Non-pigmented ciliary epithelial cell (primary cell): ENCODE results near the gene CD4.
A peak's percentile ranks its signal among the peaks of the same experiment; 100 is the strongest.
"Not testable (repeated sequence)": the region's sequence is repeated elsewhere in the genome, so short reads cannot be mapped to it uniquely, and the experiment has no call there.

Experiments
- DNase-seq: peaks from one replicate; pipeline ENCODE4 v3.0.0-alpha.2; 2010; ENCODE audit warnings: low read depth

The CD4 gene

DNA sequence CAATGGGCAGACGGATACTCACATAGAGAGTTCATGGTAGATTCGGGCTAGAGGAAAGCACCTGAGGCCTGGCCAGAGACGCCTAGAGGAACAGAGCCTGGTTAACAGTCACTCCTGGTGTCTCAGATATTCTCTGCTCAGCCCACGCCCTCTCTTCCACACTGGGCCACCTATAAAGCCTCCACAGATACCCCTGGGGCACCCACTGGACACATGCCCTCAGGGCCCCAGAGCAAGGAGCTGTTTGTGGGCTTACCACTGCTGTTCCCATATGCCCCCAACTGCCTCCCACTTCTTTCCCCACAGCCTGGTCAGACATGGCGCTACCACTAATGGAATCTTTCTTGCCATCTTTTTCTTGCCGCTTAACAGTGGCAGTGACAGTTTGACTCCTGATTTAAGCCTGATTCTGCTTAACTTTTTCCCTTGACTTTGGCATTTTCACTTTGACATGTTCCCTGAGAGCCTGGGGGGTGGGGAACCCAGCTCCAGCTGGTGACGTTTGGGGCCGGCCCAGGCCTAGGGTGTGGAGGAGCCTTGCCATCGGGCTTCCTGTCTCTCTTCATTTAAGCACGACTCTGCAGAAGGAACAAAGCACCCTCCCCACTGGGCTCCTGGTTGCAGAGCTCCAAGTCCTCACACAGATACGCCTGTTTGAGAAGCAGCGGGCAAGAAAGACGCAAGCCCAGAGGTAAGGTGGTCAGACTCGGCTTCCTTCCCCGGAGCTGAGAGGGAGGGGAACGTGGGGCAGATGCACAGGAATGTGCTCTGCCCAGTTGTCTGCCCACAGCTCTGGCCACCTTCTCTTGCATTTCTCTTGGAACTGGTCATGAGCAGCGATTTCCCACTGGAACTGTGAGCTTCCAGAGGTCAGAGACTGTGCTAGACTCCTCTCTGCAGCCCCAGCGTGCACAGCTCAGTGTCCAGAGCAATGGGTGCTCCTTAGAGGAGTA, at the start of gene CD4:
Gene CD4, plus strand, starts transcription at position 557 of the 953 bp plus-strand sequence. CDS start 10,611 bp downstream, outside the sequence.
- DNase-seq = no peak

DNA sequence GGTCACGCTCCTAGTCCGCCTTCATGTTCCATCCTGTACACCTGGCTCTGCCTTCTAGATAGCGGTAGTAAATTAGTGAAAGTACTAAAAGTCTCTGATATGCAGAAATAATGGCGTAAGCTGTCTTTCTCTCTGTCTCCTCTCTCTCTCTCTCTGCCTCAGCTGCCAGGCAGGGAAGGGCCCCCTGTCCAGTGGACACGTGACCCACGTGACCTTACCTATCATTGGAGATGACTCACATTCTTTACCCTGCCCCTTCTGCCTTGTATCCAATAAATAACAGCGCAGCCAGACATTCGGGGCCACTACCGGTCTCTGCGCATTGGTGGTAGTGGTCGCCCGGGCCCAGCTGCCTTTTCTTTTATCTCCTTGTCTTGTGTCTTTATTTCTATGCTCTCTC, 47.2 kb upstream of the CD4 start:
- not testable (repeated sequence) for DNase-seq

DNA sequence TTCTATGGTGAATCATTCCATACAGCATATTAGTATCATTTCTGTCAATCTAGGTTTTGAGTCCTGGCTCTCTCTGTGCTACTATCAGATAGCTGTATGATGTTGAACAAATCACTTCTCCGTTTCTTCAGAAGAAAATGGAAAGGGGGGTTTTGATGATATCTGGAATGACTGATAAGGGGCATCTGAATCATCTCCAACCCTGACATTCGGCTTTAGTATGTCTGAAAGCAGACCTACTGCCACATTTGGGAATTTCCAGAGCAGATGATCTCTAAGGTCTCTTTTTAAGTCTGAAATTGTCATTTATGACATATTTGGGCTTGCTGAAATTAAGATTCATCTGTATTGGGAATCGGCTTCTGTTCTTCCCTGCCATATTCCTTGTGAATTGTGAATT, 46.5 kb upstream of the CD4 start:
- no peak for DNase-seq

DNA sequence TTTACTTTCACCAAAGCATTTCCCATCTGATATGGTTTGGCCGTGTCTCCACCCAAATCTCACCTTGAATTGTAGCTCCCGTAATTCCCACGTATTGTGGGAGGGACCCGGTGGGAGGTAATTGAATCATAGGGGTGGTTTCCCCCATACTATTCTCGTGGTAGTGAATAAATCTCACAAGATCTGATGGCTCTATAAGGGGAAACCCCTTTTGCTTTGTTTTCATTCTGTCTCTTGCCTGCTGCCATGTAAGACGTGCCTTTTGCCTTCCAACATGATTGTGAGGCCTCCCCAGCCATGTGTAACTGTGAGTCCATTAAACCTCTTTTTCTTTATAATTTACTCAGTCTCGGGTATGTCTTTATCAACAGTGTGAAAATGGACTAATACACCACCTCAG, 46.0 kb upstream of the CD4 start:
- not testable (repeated sequence) for DNase-seq

DNA sequence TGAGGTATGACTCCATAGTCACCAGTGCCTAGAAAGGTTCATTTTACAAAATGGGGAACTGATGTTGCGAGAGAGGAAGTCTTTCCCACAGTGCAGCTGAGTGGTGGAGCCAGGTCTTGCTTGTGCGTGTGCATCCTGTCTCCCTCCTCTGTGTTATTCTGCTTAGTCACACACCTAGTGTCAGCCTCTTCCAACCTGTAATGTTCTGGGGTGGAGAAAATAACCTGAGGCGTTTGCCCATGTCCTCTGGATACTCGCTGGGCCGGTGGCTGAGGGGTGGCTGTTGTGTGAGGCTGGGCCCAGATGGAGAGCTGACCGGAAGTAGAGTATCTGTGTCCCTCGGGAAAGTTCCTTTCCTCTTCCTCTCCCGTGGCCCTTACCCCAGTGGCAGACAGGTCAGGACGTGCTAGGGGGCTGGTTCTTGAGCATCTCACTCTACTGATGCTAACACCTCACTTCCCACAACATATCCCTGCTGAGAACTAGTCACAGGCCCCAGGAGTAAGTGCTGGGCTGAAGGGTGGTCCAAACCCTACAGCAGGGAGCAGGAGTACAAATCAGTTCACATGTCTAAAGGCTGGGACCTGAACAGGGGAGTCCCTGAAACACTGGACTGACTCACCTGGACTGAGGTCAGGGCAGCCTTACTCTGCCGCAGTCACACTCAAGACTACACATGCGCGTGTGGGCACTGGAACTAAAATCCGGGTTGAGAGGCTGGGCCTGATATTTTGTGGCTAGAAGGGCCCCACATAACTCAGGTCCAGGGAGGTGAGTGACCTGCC, 43.4 kb upstream of the CD4 start:
- DNase-seq = no peak

DNA sequence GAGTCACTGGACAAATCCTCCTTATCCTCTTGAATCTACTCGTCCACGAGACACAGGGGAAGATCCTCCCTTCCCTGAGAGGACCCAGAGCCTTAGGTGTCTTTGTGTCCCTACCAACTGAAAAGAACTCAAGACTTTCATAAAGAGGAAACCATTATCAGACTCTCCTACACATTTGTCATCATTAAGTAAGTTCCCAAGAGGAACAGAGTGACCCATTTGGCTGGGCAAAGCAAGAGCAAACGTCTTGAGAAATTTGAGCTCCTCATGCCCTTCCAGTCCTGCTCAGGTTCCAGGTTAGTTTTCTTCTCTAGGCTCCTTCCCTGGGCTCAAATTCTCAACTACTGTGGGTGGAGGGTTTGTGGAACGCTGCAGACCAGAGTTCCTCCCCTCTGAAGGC, 42.1 kb upstream of the CD4 start:
- no peak for DNase-seq

DNA sequence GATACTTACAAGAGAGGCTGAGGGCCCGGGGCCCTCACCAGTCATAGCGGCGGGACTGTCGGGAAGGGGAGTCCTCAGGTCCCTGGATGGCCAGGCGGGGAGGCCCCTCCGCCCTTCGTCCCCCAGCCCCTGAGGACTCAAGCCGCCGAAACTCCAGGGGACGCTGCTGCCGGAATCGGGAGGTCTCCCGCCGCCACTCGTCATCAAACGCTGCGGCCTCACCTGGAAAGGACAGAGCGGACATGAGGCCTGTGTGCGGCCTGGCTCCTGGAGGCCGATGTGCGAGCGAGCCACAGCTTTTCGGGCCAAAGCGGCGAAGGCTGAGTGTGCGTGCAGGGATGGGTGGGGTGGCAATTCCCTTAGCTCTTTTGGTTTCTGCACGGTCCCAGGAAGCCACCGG, 40.6 kb upstream of the CD4 start:
- DNase-seq = no peak

DNA sequence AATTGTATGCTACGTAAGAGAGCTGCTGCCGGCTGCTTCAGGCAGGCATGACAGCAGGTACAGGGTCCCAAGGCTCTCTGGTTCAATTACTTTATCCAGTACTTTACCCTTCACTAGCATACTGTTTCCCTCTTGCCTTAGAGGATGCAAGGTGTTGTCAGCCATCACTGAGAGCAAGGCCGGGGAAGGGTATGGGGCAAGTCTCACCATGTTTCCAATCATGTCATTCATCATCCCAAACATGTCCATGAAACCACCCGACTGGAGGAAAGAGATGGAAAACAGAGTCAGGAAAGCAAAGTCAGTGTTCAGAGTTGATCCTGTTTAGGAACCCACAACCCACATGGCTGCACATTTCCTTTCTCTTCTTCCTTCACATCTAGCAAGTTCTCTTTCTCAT, 38.8 kb upstream of the CD4 start:
- DNase-seq = no peak

GRCh38 chr12:6751767-6752166, 37.6 kb upstream of the CD4 start:
- no peak for DNase-seq

GRCh38 chr12:6752167-6752920, 37.0 kb upstream of the CD4 start:
- no peak for DNase-seq

DNA sequence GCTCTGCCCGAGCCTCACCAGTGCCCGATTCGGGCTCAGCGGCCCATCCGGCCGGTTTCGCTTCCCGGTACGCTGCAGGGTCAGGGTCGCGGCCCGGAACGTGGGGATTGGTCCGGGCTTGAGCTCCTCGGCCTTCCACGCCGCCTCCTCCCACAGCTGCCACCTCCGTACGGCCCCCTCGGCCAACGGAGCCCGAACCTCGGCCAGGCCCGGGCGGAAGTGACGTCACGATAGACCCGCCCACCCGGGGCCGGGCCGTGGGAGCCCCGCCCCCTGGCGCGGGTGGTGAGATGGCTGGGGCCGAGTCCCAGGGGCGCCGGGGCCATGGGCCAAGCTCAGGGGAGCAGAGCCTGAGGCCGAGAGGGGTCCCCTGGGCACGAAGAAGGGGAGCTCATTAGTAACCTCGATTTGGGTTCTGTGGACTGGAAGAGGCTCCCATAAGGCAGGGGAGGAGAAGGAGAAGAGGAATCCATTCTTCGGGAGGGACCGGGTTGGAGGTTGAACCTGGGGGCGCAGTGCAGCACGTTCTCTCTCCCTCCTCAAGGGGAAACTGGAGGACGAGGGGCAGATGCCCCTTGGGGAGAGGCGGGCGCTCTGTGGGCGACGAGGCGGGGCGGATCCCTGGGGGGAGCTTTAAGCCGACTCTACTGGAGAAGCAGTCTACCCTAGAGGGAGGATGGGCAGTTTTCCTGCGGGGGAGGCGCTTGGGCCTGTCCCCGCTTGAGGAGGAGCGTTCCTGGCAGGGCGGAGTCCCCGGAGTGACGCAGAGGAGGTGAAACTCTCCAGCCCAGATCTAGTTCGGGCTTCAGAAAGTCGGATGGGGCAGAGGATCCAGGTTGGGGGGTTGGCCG, 36.2 kb upstream of the CD4 start, which contains the start of gene MLF2:
Gene MLF2, minus strand, starts transcription at position 221 of the 851 bp plus-strand sequence. CDS start 807 bp downstream, outside the sequence.
- DNase-seq = peak; percentile 97

- no peak for DNase-seq
Measured at GRCh38 chr12:6753772-6754356, 35.5 kb upstream of the CD4 start.

DNA sequence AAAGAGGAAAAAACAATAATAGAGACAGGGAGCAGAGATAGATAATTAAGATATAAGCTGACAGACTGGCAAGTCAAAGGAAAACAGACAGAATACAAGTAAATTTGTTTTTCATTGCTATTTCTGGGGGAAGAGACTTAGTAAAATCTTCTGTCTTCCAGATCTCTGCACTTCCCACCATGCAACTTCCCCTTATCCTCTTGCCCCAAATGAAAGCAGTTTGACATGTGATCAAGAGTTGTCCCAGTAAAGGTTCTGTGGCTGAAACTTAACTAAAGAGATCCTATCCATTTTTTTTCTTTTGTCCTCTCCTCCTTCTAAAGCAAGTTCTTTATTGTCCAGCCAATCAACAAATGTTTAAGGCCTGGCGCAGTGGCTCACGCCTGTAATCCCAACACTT, 34.9 kb upstream of the CD4 start:
- no peak for DNase-seq

- no peak for DNase-seq
Measured at GRCh38 chr12:6757028-6757690, 32.2 kb upstream of the CD4 start.

- no peak for DNase-seq
Measured at GRCh38 chr12:6758506-6759095, 30.7 kb upstream of the CD4 start.

DNA sequence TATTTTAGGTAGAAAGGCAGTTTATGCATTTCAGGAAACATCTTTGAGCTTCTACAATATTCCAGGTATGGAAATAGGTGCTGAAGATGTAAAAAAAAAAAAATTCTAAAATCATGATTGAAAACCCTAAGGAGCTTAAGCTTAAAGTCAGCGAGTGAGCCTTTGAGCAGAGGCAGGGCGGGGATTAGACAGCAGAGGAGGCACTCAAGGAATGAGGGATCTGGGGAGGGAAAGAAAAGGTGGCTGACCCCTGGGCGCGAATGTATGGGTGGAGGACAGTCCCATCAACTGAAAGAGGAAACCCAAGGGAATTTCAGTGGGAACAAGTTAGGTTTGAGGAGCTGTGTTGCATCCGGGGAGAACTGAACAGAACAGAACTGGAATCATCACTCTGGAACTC, 29.6 kb upstream of the CD4 start:
- no peak for DNase-seq

GRCh38 chr12:6763380-6763779, 25.9 kb upstream of the CD4 start:
- DNase-seq = no peak

DNA sequence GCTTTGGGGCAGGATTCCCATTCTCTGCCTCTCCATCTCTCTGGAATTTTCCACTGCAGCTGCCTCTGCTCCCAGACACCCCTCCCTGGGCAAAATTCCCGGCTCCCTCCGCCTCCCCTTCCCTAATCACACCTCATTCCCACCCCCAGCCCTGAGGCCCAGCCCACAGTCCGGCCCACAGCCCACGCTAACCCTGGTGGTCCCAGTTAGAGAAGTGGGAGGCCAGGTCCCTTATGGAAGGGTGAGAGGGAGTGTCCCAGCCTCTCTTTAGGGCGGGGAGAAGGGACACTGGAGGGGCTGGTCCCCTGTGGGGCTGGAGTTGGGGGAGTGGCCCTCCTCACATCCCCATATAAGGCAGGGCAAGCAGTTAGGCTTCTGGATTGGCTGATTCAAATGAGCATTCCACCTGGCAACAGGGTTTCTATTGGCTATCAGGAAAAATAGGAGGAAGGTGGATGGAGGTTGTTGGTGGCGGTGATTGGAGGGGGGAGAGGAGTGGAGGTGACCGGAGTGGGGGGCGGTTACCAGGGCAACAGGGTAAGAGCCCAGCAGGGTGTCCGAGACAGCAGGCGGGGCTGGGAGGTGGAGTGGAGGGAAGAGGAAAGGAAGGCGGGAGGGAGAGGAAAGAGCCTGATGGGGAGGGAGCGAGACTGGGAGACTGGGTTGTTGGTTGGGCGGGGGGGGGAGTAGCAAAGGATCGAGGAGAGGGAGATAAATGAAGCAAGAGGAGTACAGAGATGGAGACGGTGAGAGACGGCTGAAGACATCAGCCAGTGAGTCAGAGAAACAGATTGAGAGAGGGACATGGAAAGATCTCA, 25.1 kb upstream of the CD4 start:
- DNase-seq = peak; percentile 98

- no peak for DNase-seq
Measured at GRCh38 chr12:6765048-6765633, 24.2 kb upstream of the CD4 start.
